ENCODE measurements around the gene DCLK1.

Gene DCLK1

GRCh38 chr13:35874704-35875103 is 256.5 kb downstream of the DCLK1 start:
- in situ Hi-C loops (cut with HindIII; ENCODE audit: low sequenced_read_pairs) = no loop called here

- in situ Hi-C loops (cut with HindIII; ENCODE audit: low sequenced_read_pairs) = no loop called here
Observed at GRCh38 chr13:35872369-35872768, 258.8 kb downstream of the DCLK1 start.

GRCh38 chr13:35871561-35871960 is 259.6 kb downstream of the DCLK1 start:
- in situ Hi-C loops (cut with HindIII; ENCODE audit: low sequenced_read_pairs) = no loop called here

GRCh38 chr13:35866801-35867200 is 264.4 kb downstream of the DCLK1 start:
- in situ Hi-C loops (cut with HindIII; ENCODE audit: low sequenced_read_pairs) = no loop called here

- in situ Hi-C loops (cut with HindIII; ENCODE audit: low sequenced_read_pairs) = no loop called here
Observed at GRCh38 chr13:35865341-35866240, 265.6 kb downstream of the DCLK1 start.

- in situ Hi-C loops (cut with HindIII; ENCODE audit: low sequenced_read_pairs) = no loop called here
Observed at GRCh38 chr13:35860661-35861060, 270.5 kb downstream of the DCLK1 start.

GRCh38 chr13:35859981-35860380 is 271.2 kb downstream of the DCLK1 start:
- in situ Hi-C loops (cut with HindIII; ENCODE audit: low sequenced_read_pairs) = no loop called here

GRCh38 chr13:35858665-35859064 is 272.5 kb downstream of the DCLK1 start:
- in situ Hi-C loops (cut with HindIII; ENCODE audit: low sequenced_read_pairs) = no loop called here

GRCh38 chr13:35857769-35858168 is 273.4 kb downstream of the DCLK1 start:
- in situ Hi-C loops (cut with HindIII; ENCODE audit: low sequenced_read_pairs) = no loop called here

GRCh38 chr13:35856721-35857364 is 274.3 kb downstream of the DCLK1 start:
- in situ Hi-C loops (cut with HindIII; ENCODE audit: low sequenced_read_pairs) = no loop called here

- in situ Hi-C loops (cut with HindIII; ENCODE audit: low sequenced_read_pairs) = no loop called here
Observed at GRCh38 chr13:35856084-35856483, 275.1 kb downstream of the DCLK1 start.

GRCh38 chr13:35855531-35856019 is 275.6 kb downstream of the DCLK1 start:
- in situ Hi-C loops (cut with HindIII; ENCODE audit: low sequenced_read_pairs) = no loop called here

- in situ Hi-C loops (cut with HindIII; ENCODE audit: low sequenced_read_pairs) = no loop called here
Observed at GRCh38 chr13:35854286-35854685, 276.9 kb downstream of the DCLK1 start.

GRCh38 chr13:35851881-35852280 is 279.3 kb downstream of the DCLK1 start:
- in situ Hi-C loops (cut with HindIII; ENCODE audit: low sequenced_read_pairs) = no loop called here

GRCh38 chr13:35851356-35851755 is 279.8 kb downstream of the DCLK1 start:
- in situ Hi-C loops (cut with HindIII; ENCODE audit: low sequenced_read_pairs) = no loop called here

GRCh38 chr13:35850569-35850968 is 280.6 kb downstream of the DCLK1 start:
- in situ Hi-C loops (cut with HindIII; ENCODE audit: low sequenced_read_pairs) = no loop called here

- in situ Hi-C loops (cut with HindIII; ENCODE audit: low sequenced_read_pairs) = no loop called here
Observed at GRCh38 chr13:35849256-35849644, 281.9 kb downstream of the DCLK1 start.

GRCh38 chr13:35848336-35849255 is 282.6 kb downstream of the DCLK1 start:
- in situ Hi-C loops (cut with HindIII; ENCODE audit: low sequenced_read_pairs) = no loop called here

GRCh38 chr13:35843272-35843671 is 287.9 kb downstream of the DCLK1 start:
- in situ Hi-C loops (cut with HindIII; ENCODE audit: low sequenced_read_pairs) = no loop called here

- in situ Hi-C loops (cut with HindIII; ENCODE audit: low sequenced_read_pairs) = no loop called here
Observed at GRCh38 chr13:35841060-35841521, 290.1 kb downstream of the DCLK1 start.

GRCh38 chr13:35839806-35840205 is 291.4 kb downstream of the DCLK1 start:
- in situ Hi-C loops (cut with HindIII; ENCODE audit: low sequenced_read_pairs) = no loop called here

Data from DLD1 (cell line).